Calu3 (cell line): ENCODE measurements around the gene CRELD1. TPM values are rescaled to one million over a fixed set of nuclear protein-coding genes. Genes with fewer than 3 reads are reported as not detected.

Experiments used
- BruUV-seq: library from RNA; stranded (reverse); fragments of 400-500 nt; replicated peaks from 2 replicates; lab custom pipeline; 2021; lab: Mats Ljungman, UMichigan
- CTCF ChIA-PET: fragments of 300-600 bp; sonication (Branson Sonifier 250); formaldehyde crosslinking; loops from one replicate; lab custom pipeline; 2022; ENCODE audit warnings: antibody characterized with exemption; lab: Charles Lee
- DNase-seq: peaks from one replicate; pipeline ENCODE4 v3.0.0; 2022
- H3K27ac Mint-ChIP-seq: one replicate; pipeline ENCODE4 v1.8.0; 2022; ENCODE audit warnings: mixed read lengths; ENCODE audit not compliant: unreplicated experiment
- H3K27me3 Mint-ChIP-seq: one replicate; pipeline ENCODE4 v1.8.0; 2022; ENCODE audit warnings: mixed read lengths; ENCODE audit not compliant: unreplicated experiment
- H3K36me3 Mint-ChIP-seq: one replicate; pipeline ENCODE4 v1.8.0; 2022; ENCODE audit warnings: mild to moderate bottlenecking, moderate library complexity, mixed read lengths; ENCODE audit not compliant: insufficient read depth, unreplicated experiment
- H3K4me1 Mint-ChIP-seq: one replicate; pipeline ENCODE4 v1.8.0; 2022; ENCODE audit warnings: mild to moderate bottlenecking, low read depth, mixed read lengths; ENCODE audit not compliant: unreplicated experiment
- H3K4me3 Mint-ChIP-seq: one replicate; pipeline ENCODE4 v1.8.0; 2022; ENCODE audit warnings: mild to moderate bottlenecking, low read depth, moderate library complexity, mixed read lengths; ENCODE audit not compliant: unreplicated experiment
- H3K9me3 Mint-ChIP-seq: one replicate; pipeline ENCODE4 v1.8.0; 2022; ENCODE audit warnings: low read depth, mixed read lengths; ENCODE audit not compliant: unreplicated experiment
- intact Hi-C: fragments of 100-400 bp; cut with micrococcal nuclease; formaldehyde crosslinking; loops from one replicate; pipeline ENCODE4 v1.10.0; 2022; ENCODE audit not compliant: unreplicated experiment
- total RNA-seq: library from RNA; stranded (reverse); gene quantifications from 2 replicates; pipeline ENCODE4 v1.2.3, GENCODE V29; 2022
- TF ChIP-seq, protein P1 (sequence below): fragments of 200-600 bp; IDR thresholded peaks from one replicate; pipeline ENCODE4 v1.8.0; 2022; ENCODE audit warnings: antibody characterized with exemption; ENCODE audit not compliant: unreplicated experiment

Gene CRELD1
- total RNA-seq, 1 experiment from 2014 or later, result 25.4 TPM

DNA sequence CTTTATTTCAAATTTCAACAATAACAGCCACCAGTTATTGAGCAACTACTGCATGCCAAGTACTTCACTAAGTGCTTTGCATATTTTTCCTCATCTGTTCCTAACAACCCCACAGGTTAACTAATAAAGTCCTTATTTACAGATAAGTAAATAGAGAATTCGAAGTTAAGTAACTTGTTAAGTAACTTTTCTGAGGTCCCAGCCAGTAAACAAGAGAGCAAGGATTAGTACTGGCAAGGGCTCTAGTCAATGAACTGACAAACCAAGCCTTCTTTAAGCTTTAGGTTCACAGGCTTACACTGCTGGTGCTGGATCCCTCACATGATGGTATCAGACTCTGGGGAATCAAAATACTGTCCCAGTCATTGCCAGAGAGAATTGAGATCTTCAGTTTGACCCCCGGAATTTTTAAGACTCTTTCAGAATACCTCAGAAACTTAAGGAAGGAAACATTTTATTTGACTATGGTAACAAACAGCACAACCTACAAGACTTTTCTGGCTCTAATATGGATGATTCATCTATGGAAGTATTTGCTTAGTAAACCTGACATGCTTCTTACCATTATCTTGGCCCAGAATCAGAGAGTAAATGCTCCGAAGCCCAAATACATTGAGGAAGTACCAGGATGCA lies 36.5 kb downstream of the CRELD1 start:
- Mint-ChIP-seq H3K4me1 (peaks cover 13% of the 10 kb centered on the region), H3K36me3 (peaks cover 41% of the 10 kb centered on the region), H3K27me3 (no peaks in the 10 kb centered on the region), H3K4me3 (no peak overlapping the region), H3K27ac (peak overlapping the region; percentile 62), H3K9me3 (no peaks in the 10 kb centered on the region)
- no TSS peak for BruUV-seq
- no peak for DNase-seq
- intact Hi-C loops, result no loop called here
- CTCF ChIA-PET, result no interaction called here
- TF ChIP-seq, protein P1, sequence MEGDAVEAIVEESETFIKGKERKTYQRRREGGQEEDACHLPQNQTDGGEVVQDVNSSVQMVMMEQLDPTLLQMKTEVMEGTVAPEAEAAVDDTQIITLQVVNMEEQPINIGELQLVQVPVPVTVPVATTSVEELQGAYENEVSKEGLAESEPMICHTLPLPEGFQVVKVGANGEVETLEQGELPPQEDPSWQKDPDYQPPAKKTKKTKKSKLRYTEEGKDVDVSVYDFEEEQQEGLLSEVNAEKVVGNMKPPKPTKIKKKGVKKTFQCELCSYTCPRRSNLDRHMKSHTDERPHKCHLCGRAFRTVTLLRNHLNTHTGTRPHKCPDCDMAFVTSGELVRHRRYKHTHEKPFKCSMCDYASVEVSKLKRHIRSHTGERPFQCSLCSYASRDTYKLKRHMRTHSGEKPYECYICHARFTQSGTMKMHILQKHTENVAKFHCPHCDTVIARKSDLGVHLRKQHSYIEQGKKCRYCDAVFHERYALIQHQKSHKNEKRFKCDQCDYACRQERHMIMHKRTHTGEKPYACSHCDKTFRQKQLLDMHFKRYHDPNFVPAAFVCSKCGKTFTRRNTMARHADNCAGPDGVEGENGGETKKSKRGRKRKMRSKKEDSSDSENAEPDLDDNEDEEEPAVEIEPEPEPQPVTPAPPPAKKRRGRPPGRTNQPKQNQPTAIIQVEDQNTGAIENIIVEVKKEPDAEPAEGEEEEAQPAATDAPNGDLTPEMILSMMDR, result no peak

DNA sequence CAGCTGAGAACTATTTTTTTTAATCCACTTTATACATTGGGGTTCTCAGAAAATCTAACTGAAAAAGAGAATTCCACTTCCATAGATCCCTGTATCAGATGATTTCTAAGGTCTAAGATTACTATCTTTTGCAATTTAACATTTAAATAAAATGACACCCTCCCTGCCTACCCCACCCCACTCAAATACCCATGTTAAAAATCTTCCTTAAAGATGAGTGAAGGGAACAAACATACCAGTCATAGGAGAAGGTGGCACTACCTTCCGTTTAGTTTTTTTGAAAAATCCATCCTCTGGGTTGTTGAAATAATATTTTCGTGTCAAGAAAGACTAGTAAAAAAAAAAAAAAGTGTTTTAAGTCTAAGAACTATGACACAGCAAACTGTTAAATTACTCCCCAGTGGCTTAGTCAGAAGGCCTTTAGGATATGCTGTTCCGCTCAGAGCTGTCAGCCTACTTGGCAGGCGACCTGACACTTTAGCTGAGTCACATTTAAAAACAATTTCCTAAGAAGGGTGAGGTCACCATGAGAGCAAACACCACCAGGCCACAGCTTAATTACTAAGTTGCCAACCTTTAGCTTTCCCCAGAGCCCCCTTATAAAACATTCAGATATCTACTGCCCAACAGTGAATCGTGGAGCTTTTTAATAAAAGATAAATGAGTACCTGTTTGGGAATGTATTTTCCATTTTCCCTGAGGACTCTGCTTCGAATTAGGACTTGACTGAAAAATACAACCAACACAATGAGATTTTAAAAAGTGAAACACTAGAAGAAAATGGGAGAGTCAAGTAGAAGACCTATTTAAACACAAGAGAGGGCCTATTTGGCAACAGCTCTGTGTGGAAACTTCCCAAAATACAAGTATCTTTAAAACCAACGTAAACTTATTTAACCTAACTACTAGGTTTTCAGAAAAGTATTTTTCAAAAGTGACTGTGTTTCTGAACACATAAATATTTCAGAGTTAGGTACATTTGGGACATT lies 43.4 kb downstream of the CRELD1 start:
- Mint-ChIP-seq H3K36me3 (peaks cover 24% of the 10 kb centered on the region), H3K27ac (peak overlapping the region; percentile 83), H3K4me3 (peak overlapping the region; percentile 19), H3K27me3 (no peaks in the 10 kb centered on the region), H3K9me3 (no peaks in the 10 kb centered on the region), H3K4me1 (peaks cover 13% of the 10 kb centered on the region)
- TF ChIP-seq, protein P1, result no peak
- BruUV-seq, result no TSS peak
- peak; percentile 63 for DNase-seq
- CTCF ChIA-PET, result interaction anchor here (0.7 to 0.9 kb wide), 3 partner anchors 10 to 44 kb away, joined by 3 to 4 read pairs (median 4); partner anchors contain the start of gene EMC3
- intact Hi-C loops, result no loop called here

DNA sequence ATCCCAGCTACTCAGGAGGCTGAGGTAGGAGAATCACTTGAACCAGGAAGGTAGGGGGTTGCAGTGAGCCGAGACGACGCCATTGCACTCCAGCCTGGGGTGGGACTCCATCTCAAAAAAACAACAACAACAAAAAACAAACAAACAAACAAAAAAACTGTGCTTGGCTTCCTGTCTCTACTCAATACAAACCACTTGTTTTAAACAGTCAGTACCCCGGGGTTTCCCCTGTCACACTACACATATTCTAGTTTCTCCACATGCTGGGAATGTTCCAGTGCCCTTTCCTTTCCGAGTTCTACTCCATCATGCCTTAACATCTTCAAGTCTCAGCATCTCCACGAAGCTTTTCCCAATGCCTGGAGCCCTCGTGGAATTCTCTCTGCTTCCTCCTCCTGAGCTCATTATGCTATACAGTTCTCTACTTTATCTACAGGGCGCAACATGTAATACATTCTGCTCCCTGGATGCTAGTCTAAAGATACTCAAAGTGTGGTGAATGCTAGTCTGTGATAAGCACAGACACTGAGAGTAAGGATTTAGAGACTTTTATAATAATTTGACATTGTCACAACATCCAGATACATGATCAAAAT lies 45.2 kb downstream of the CRELD1 start:
- H3K4me3 Mint-ChIP-seq, result no peak overlapping the region
- H3K27ac Mint-ChIP-seq, result peak overlapping the region; percentile 25
- TF ChIP-seq, protein P1, result no peak
- peaks cover 13% of the 10 kb centered on the region for H3K4me1 Mint-ChIP-seq
- peaks cover 29% of the 10 kb centered on the region for H3K36me3 Mint-ChIP-seq
- intact Hi-C loops, result no loop called here
- H3K9me3 Mint-ChIP-seq, result no peaks in the 10 kb centered on the region
- CTCF ChIA-PET, result interaction anchor here (0.5 kb wide), 1 partner anchor 121 kb away, joined by 8 read pairs; no protein-coding TSS in a partner anchor
- BruUV-seq, result no TSS peak
- no peaks in the 10 kb centered on the region for H3K27me3 Mint-ChIP-seq
- no peak for DNase-seq

DNA sequence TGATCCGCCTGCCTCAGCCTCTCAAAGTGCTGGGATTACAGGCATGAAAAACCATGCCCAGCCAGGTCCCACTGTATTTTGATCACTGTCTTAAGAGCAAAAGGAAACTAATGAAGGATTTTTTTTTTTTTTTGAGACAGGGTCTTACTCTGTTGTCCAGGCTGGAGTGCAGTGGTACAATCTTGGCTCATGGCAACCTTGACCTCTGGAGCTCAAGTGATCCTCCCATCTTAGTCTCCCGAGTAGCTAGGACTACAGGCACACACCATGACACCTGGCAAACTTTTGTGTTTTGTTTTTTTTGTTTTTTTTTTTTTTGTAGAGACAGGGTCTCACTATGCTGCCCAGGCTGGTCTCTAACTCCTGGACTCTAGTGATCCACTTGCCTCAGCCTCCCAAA lies 46.6 kb downstream of the CRELD1 start:
- peaks cover 13% of the 10 kb centered on the region for H3K4me1 Mint-ChIP-seq
- no peak overlapping the region for H3K4me3 Mint-ChIP-seq
- H3K36me3 Mint-ChIP-seq, result peaks cover 22% of the 10 kb centered on the region
- TF ChIP-seq, protein P1, result no peak
- CTCF ChIA-PET, result interaction anchor here (0.6 to 0.7 kb wide), 3 partner anchors 13 to 101 kb away, joined by 3 to 6 read pairs (median 3); no protein-coding TSS in a partner anchor
- DNase-seq, result no peak
- no peaks in the 10 kb centered on the region for H3K27me3 Mint-ChIP-seq
- no TSS peak for BruUV-seq
- intact Hi-C loops, result no loop called here
- H3K27ac Mint-ChIP-seq, result no peak overlapping the region
- no peaks in the 10 kb centered on the region for H3K9me3 Mint-ChIP-seq
